HG02943 (cell line): ENCODE measurements around the gene NKG7.

ENCODE experiments used
- ATAC-seq: cut with Tn5 transposase; IDR thresholded peaks from one replicate; pipeline ENCODE4 v1.9.1; 2021; ENCODE audit warnings: mild to moderate bottlenecking, low read depth, moderate library complexity; ENCODE audit not compliant: unreplicated experiment

NKG7 gene

GRCh38 chr19:51365211-51365964 is 7.1 kb downstream of the NKG7 start:
- ATAC-seq: no peak

- ATAC-seq: no peak
Observed at GRCh38 chr19:51364200-51365106, 8.0 kb downstream of the NKG7 start.

GRCh38 chr19:51361239-51361638 is 11.2 kb downstream of the NKG7 start:
- no peak for ATAC-seq

GRCh38 chr19:51359294-51359693 is 13.2 kb downstream of the NKG7 start:
- ATAC-seq: no peak

GRCh38 chr19:51357952-51358351 is 14.5 kb downstream of the NKG7 start:
- no peak for ATAC-seq

- no peak for ATAC-seq
Observed at GRCh38 chr19:51356159-51356801, 16.2 kb downstream of the NKG7 start.

GRCh38 chr19:51354742-51355148 is 17.7 kb downstream of the NKG7 start:
- no peak for ATAC-seq

GRCh38 chr19:51354103-51354741 is 18.2 kb downstream of the NKG7 start:
- no peak for ATAC-seq

- no peak for ATAC-seq
Observed at GRCh38 chr19:51352783-51353360, 19.6 kb downstream of the NKG7 start.

GRCh38 chr19:51351266-51351990 is 21.0 kb downstream of the NKG7 start:
- no peak for ATAC-seq

- ATAC-seq: no peak
Observed at GRCh38 chr19:51347209-51347928, 25.1 kb downstream of the NKG7 start.

- no peak for ATAC-seq
Observed at GRCh38 chr19:51346742-51347141, 25.7 kb downstream of the NKG7 start.

GRCh38 chr19:51345076-51345620 is 27.3 kb downstream of the NKG7 start:
- no peak for ATAC-seq

- ATAC-seq: no peak
Observed at GRCh38 chr19:51342631-51343569, 29.6 kb downstream of the NKG7 start.

GRCh38 chr19:51341976-51342580 is 30.4 kb downstream of the NKG7 start, which contains the start of gene VSIG10L:
Gene VSIG10L (minus strand): TSS chr19:51342139. CDS start chr19:51342124, 15 bp downstream.
- no peak for ATAC-seq

GRCh38 chr19:51341066-51341465 is 31.4 kb downstream of the NKG7 start:
- no peak for ATAC-seq
